Measurements from ENCODE around the gene ECHDC3.

The ECHDC3 gene

DNA sequence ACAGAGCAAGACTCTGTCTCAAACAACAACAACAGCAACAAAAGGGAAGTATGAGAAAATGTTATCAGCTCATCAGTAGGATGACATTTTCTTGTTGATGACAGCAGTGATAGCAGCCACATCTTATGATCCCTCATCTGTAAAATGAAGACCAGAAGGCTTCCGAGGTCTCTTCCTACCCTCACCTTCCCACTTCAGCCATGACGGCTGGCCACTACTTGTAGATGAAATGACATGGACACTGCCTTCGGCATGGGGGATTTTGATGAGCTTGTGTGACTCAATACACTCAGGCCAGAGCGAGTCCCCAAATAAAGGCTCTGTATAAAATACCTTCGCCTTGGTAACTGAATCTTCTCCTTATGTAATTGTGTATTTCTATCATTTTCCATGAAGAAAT is 6.7 kb downstream of the ECHDC3 start:
- TF ChIP-seq, protein P1, sequence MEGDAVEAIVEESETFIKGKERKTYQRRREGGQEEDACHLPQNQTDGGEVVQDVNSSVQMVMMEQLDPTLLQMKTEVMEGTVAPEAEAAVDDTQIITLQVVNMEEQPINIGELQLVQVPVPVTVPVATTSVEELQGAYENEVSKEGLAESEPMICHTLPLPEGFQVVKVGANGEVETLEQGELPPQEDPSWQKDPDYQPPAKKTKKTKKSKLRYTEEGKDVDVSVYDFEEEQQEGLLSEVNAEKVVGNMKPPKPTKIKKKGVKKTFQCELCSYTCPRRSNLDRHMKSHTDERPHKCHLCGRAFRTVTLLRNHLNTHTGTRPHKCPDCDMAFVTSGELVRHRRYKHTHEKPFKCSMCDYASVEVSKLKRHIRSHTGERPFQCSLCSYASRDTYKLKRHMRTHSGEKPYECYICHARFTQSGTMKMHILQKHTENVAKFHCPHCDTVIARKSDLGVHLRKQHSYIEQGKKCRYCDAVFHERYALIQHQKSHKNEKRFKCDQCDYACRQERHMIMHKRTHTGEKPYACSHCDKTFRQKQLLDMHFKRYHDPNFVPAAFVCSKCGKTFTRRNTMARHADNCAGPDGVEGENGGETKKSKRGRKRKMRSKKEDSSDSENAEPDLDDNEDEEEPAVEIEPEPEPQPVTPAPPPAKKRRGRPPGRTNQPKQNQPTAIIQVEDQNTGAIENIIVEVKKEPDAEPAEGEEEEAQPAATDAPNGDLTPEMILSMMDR (IDR thresholded peaks at IDR 0.05; ENCODE audit: extremely low read depth, insufficient read depth, missing control alignments): no peak
- DNase-seq (ENCODE audit: low spot score): no peak
- in situ Hi-C loops (cut with MboI; ENCODE audit: low pct_unique_long_range_greater_than_20kb, low sequenced_read_pairs, unreplicated experiment): no loop called here

DNA sequence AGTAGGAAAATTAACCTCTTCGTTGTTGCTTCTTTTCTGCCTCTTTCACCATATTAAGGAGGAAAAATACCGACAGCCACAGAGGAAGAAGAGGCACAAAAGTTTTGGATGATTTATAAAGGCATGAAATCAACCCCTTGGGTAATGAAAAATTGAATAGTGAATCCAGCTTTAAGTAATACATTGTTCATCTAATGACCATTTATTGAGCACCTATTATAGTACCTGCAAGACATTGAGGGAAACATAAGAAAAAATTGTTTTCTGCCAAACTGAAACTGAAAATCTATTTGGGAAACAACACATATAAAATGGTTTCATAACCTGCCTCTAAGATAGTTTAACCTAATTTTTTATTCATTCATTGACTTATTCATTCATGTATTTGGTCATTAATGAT is 8.2 kb downstream of the ECHDC3 start:
- in situ Hi-C loops (cut with MboI; ENCODE audit: low pct_unique_long_range_greater_than_20kb, low sequenced_read_pairs, unreplicated experiment): no loop called here
- TF ChIP-seq, protein P1 (IDR thresholded peaks at IDR 0.05; ENCODE audit: extremely low read depth, insufficient read depth, missing control alignments): no peak
- no peak for DNase-seq (ENCODE audit: low spot score)

DNA sequence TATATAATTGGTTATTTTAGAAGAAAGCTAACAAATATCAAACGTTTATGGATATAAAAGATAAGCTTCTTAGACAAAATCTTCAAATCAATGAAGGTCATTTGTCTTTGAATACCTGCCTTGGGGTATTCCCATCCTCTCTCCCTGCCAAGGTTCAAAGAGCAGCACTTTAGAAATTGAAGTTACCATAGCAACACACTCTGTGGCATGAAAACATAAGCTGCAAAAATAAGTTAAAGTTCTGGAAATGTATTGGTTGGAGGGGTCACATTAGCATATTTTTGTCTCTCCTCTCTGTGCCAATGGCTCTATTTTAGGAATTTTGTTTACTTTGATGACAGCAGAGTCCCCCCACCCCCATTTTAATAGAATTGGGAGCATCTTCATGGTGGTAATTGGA is 12.0 kb downstream of the ECHDC3 start:
- TF ChIP-seq, protein P1 (IDR thresholded peaks at IDR 0.05; ENCODE audit: extremely low read depth, insufficient read depth, missing control alignments): no peak
- no peak for DNase-seq (ENCODE audit: low spot score)
- in situ Hi-C loops (cut with MboI; ENCODE audit: low pct_unique_long_range_greater_than_20kb, low sequenced_read_pairs, unreplicated experiment): no loop called here

DNA sequence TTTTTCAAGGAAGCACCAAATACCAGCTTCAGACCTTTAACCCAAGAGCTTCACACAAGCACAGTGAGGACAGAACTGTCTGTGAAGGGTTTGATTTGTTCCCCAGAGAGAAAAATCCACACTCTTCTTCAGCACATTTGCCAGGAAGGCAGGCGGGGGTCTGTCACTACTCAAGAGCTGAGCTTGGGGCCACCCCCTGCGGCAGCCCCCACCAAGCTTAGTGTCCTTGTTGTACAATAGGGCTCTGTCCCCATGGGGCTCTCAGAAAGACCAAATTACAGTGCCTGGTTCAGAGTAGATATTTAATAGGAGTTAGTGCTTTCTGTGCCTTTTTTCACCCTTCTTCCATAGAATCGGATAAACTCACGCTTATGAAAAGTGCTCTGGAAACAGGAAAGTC is 12.4 kb downstream of the ECHDC3 start:
- TF ChIP-seq, protein P1 (IDR thresholded peaks at IDR 0.05; ENCODE audit: extremely low read depth, insufficient read depth, missing control alignments): no peak
- in situ Hi-C loops (cut with MboI; ENCODE audit: low pct_unique_long_range_greater_than_20kb, low sequenced_read_pairs, unreplicated experiment): no loop called here
- no peak for DNase-seq (ENCODE audit: low spot score)

DNA sequence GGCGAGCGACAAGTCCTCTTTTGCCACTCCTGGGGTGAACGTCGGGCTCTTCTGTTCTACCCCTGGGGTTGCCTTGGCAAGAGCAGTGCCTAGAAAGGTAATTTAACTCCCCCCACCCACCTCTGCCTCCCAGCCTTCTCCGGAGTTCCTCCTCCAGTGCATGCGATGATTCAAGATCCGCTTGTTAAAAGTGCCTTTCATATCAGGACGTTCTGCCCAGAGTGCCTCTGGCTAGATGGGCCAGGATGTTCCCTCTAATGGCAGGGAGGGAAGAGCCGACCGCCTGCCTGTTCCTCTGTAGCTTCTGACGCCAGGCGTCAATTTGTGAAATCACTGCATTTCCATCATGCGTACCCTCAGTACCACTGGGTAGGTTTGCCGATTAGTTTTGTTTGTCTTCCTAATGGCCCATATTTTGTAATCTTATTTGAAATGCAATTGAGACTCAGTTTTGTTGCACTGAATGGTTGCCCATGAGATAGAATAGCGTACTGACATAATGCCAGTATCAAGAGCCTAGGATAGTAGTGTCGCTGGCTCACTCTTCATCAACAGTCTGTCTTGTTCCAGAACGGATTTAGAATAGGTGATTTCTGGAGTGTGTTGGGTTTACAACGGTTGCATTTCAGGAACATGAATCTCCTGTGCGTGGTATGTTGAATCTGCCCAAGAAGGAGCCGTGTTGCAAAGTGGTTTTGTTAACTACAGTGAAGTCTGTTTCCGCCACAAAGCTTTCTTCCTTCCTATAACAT is 13.5 kb downstream of the ECHDC3 start:
- in situ Hi-C loops (cut with MboI; ENCODE audit: low pct_unique_long_range_greater_than_20kb, low sequenced_read_pairs, unreplicated experiment): no loop called here
- TF ChIP-seq, protein P1 (IDR thresholded peaks at IDR 0.05; ENCODE audit: extremely low read depth, insufficient read depth, missing control alignments): no peak
- DNase-seq (ENCODE audit: low spot score): no peak

DNA sequence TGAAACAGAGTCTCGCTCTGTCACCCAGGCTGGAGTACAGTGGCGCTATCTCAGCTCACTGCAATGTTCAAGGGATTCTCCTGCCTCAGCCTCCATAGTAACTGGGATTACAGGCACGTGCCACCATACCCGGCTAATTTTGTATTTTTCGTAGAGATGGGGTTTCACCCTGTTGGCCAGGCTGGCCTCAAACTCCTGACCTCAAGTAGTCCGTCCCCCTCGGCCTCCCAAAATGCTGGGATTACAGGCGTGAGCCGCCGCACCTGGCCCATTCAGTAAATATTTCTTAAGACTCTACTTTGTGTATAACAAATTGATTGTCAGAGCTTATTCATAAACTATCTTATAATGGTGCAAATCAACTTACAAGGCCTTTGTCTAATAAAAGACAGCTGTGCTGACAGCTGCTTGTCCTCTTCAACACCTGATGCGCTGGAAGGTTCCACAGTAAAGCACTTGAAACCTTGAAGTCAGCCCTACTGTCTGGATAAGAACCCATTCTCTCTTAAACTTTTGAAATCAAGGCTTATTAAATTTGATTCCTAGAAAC is 14.7 kb downstream of the ECHDC3 start:
- DNase-seq (ENCODE audit: low spot score): no peak
- TF ChIP-seq, protein P1 (IDR thresholded peaks at IDR 0.05; ENCODE audit: extremely low read depth, insufficient read depth, missing control alignments): no peak
- in situ Hi-C loops (cut with MboI; ENCODE audit: low pct_unique_long_range_greater_than_20kb, low sequenced_read_pairs, unreplicated experiment): no loop called here

Data from GM13977 (cell line).